Measurements from ENCODE around the gene ISLR2.

DNA sequence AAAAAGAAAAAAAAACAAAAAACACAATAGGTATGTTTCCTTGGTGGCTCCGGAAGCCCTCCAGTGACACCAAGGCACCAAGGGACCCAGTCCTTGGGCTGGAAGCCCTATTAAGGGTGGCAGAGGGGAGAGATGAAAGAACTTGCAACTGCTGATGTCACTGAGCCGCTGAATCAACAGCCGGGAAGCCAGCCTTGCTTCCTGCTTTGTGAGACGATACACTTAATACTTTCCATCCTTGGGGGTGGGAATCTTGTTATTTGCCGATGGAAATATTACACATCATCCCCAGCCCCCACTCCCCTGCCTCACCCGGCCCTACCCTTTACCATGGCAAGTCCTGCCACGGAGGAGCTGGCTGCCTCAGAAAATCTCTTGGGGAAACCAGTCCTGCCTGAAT lies 5.6 kb upstream of the ISLR2 start:
- TF ChIP-seq EZH2phosphoT487 (IDR thresholded peaks at IDR 0.05; ENCODE audit: insufficient read depth, low read depth) (no peak), EZH2 (IDR thresholded peaks at IDR 0.05; ENCODE audit: insufficient read depth, poor library complexity, severe bottlenecking) (no peak)

Data from GM23248 (cell line).